GM12878 (cell line): ENCODE data around the gene HNRNPH3. TPM values are rescaled to one million over a fixed set of nuclear protein-coding genes. Genes with fewer than 3 reads are reported as not detected.

ENCODE experiments used
- MYC ChIP-seq: IDR thresholded peaks from 2 replicates; pipeline ENCODE4 v1.6.1; 2011; ENCODE audit warnings: mild to moderate bottlenecking, low read length, moderate library complexity, inconsistent platforms; ENCODE audit not compliant: insufficient read depth, insufficient replicate concordance, insufficient read length, severe bottlenecking
- ZNF207 ChIP-seq: fragments of 450-650 bp; IDR thresholded peaks from 2 replicates; pipeline ENCODE4 v1.6.1; 2014; ENCODE audit warnings: antibody characterized with exemption, mild to moderate bottlenecking, borderline replicate concordance
- polyA plus RNA-seq, 11 experiments: library from polyadenylated mRNA; depleted of rRNA in 4 of 11; unstranded in 6 of 11; stranded (reverse) in 5 of 11; fragments of >200 nt; fragmentation: Nextera tagmentation in 4 of 11; fragmentation: Illumina TruSeq in 1 of 11; extraction: Ambion mirVana in 4 of 11; extraction: Trizol in 1 of 11; gene quantifications; 1 replicate in 1 of 11; 2 replicates in 10 of 11; pipeline versions ENCODE4 v1.2.1 to v1.2.3, GENCODE V29; 2011 to 2016; ENCODE audit warnings: inconsistent platforms in 2 of 11, missing spikeins in 2 of 11, low read depth in 1 of 11
- total RNA-seq, 4 experiments: library from RNA; depleted of rRNA in 3 of 4; stranded (reverse); fragments of >200 nt in 3 of 4; fragmentation: Illumina TruSeq in 1 of 4; extraction: Trizol in 1 of 4; gene quantifications; 2 replicates each; pipeline versions ENCODE4 v1.2.1 to v1.2.3, GENCODE V29; 2013 to 2021
- TF ChIP-seq, protein P1 (sequence below), 3 experiments: IDR thresholded peaks in 2 of 3; conservative IDR thresholded peaks in 1 of 3; 2 replicates each; pipeline ENCODE4 v1.5.1; 2011; ENCODE audit warnings: low read depth in 3 of 3, low read length in 3 of 3, mild to moderate bottlenecking in 3 of 3, control low read depth in 2 of 3, moderate library complexity in 2 of 3, inconsistent platforms in 1 of 3, mixed read lengths in 1 of 3; ENCODE audit not compliant: control insufficient read depth in 2 of 3, insufficient read depth in 1 of 3; ENCODE audit errors: extremely low read depth in 1 of 3
- TF ChIP-seq, protein P2 (sequence below): fragments of 450-650 bp; formaldehyde crosslinking; IDR thresholded peaks from 2 replicates; pipeline ENCODE4 v1.4.0; 2020; ENCODE audit warnings: mild to moderate bottlenecking, moderate library complexity

The HNRNPH3 gene
- total and polyA plus RNA-seq, 10 of the 15 experiments (the other 5 are each of a cell fraction or from before 2014, with no cell fraction given) = 20.1 to 292 (median 121) TPM

DNA sequence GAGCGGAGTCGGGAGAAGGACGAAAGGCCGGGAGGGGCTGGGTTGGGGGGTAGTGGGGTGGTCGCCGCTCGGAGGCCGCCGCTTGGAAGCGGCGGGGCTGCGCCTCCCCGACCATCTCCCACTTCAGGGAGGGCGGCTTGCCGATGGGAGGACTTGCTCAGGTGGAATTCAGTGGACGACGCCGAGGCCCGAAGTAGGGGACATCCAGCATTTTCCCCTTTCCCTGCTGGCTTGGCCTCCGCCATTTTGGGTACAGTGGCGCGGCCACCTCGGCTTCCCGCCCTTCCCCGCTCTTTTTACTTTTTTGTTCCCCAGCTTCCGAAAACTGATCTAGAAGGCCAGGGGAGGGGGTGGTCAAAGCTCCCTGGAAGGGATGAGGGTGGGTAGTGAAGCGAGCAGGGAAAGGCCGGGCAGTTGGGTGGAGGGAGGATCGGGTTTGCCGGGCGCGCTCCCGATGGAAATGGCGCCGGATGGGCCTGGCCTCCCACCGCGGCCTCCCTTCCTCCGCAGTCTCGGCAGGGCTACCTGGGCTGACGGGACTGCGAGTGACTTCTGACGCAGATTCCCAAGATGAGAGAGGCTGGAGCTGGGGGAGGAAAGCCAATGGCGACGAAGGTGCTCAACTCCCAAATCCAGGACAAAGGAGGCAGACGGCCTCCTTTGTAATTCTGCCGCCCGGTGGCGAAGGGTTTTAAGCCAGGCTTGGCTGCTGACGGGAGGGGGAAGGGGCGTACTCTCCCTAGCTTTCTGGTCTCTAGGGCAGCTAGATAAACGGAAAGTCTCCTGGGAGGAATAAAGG, 594 bp downstream of the HNRNPH3 start, which contains the start of gene PBLD (continued):
- TF ChIP-seq, protein P1, sequence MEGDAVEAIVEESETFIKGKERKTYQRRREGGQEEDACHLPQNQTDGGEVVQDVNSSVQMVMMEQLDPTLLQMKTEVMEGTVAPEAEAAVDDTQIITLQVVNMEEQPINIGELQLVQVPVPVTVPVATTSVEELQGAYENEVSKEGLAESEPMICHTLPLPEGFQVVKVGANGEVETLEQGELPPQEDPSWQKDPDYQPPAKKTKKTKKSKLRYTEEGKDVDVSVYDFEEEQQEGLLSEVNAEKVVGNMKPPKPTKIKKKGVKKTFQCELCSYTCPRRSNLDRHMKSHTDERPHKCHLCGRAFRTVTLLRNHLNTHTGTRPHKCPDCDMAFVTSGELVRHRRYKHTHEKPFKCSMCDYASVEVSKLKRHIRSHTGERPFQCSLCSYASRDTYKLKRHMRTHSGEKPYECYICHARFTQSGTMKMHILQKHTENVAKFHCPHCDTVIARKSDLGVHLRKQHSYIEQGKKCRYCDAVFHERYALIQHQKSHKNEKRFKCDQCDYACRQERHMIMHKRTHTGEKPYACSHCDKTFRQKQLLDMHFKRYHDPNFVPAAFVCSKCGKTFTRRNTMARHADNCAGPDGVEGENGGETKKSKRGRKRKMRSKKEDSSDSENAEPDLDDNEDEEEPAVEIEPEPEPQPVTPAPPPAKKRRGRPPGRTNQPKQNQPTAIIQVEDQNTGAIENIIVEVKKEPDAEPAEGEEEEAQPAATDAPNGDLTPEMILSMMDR (IDR thresholded peaks at IDR 0.05 in 2 of 3, conservative IDR thresholded peaks at IDR 0.05 in 1 of 3; ENCODE audit: control insufficient read depth in 2 of 3, extremely low read depth in 1 of 3, insufficient read depth in 1 of 3, low read depth in 3 of 3, low read length in 3 of 3) = peak; percentile 43 to 54 (median 53); a peak in 5 of 6 replicates
- no peak; the same call in 1 of the 2 replicates for TF ChIP-seq ZNF207
- TF ChIP-seq, protein P2, sequence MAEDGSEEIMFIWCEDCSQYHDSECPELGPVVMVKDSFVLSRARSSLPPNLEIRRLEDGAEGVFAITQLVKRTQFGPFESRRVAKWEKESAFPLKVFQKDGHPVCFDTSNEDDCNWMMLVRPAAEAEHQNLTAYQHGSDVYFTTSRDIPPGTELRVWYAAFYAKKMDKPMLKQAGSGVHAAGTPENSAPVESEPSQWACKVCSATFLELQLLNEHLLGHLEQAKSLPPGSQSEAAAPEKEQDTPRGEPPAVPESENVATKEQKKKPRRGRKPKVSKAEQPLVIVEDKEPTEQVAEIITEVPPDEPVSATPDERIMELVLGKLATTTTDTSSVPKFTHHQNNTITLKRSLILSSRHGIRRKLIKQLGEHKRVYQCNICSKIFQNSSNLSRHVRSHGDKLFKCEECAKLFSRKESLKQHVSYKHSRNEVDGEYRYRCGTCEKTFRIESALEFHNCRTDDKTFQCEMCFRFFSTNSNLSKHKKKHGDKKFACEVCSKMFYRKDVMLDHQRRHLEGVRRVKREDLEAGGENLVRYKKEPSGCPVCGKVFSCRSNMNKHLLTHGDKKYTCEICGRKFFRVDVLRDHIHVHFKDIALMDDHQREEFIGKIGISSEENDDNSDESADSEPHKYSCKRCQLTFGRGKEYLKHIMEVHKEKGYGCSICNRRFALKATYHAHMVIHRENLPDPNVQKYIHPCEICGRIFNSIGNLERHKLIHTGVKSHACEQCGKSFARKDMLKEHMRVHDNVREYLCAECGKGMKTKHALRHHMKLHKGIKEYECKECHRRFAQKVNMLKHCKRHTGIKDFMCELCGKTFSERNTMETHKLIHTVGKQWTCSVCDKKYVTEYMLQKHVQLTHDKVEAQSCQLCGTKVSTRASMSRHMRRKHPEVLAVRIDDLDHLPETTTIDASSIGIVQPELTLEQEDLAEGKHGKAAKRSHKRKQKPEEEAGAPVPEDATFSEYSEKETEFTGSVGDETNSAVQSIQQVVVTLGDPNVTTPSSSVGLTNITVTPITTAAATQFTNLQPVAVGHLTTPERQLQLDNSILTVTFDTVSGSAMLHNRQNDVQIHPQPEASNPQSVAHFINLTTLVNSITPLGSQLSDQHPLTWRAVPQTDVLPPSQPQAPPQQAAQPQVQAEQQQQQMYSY (CRISPR knock-in tag) = no peak
- TF ChIP-seq MYC = no peak
- TF ChIP-seq, all 136 proteins: peak for 29
